Measurements from ENCODE around the gene FMNL3.

FMNL3 gene

DNA sequence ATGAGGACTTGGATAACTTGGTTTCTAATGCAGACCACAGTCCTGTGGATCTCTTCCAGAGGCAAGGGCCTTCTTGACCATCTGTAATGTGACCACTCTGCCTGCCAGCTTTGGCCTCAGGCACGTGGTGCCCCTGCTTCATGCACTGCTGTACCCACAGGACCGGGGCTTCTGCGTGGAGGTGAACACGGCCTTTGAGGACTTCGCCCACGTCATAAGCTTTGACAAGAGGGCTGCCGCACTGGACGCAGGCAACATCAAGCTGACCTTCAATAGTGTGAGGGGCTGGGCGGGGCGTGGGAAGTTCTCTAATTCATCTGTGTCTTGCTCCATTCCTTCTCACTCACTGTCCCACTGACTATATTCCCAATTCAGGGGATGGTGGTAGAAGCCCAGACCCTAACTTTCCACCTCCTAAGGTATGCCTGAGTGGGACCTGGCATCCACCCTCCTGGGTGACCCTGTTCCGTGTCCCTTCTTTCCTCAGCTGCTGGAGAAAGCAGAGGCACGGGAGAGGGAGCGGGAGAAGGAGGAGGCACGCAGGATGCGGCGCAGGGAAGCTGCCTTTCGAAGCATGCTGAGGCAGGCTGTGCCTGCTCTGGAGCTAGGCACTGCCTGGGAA is 65.3 kb downstream of the FMNL3 start:
- H3K27me3 ChIP-seq (ENCODE audit: control insufficient read depth in 1 of 2, insufficient read depth in 2 of 2, low read length in 2 of 2), result no peaks in the 10 kb centered on the region
- no peak overlapping the region for H3K4me3 ChIP-seq (ENCODE audit: low read length in 2 of 2)
- H3K27ac ChIP-seq (ENCODE audit: low read length), result no peak overlapping the region
- no peak overlapping the region for H3K9ac ChIP-seq (ENCODE audit: low read length in 2 of 2)
- H3K4me1 ChIP-seq (ENCODE audit: control insufficient read depth, insufficient read depth, low read length), result peaks cover 24% of the 10 kb centered on the region
- no peaks in the 10 kb centered on the region for H3K9me3 ChIP-seq (ENCODE audit: control insufficient read depth in 2 of 2, low read length in 2 of 2)
- peaks cover 17 to 52% of the 10 kb centered on the region in 2 donors for H3K36me3 ChIP-seq (ENCODE audit: control insufficient read depth in 2 of 2, insufficient read depth in 2 of 2, low read length in 2 of 2)

DNA sequence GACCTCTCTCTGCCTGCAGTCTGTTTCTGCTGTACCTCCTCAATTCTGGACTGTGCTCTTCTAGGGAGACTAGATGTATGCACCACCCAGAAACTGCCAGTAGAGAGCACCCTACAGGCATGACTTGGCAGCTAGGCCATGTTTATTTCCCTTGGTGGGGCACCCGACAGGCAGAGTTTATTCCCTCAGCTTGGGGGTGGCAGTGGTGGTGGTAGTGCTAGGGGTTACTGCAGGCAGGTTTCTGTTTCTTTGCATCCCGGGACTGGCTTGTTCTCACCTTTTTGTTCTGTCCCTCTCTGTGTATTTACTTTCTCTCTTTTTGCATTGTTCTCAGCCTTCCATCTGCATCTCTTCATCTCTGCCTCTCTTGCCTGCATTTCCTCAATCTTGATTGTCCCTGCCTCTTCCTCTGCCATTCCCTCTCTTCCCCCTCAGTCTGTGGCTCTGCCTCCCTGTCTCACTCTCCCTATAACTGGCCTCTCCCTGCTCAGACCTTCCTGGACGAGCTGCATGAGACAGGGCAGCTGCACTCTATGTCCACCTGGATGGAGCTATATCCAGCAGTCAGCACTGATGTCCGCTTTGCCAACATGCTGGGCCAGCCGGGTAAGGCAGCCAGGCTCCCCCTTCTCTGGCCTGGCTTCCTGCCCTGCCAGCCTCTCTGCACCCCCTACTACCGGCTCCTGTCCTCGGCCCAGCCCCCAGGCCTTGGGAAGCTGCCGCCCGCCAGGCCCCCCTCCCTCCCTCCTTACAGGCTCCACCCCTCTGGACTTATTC is 70.0 kb downstream of the FMNL3 start:
- H3K36me3 ChIP-seq (ENCODE audit: control insufficient read depth in 2 of 2, insufficient read depth in 2 of 2, low read length in 2 of 2), result peaks cover 7 to 38% of the 10 kb centered on the region in 2 donors
- peak overlapping the region; percentile 23 to 58 for H3K9ac ChIP-seq (ENCODE audit: low read length in 2 of 2)

DNA sequence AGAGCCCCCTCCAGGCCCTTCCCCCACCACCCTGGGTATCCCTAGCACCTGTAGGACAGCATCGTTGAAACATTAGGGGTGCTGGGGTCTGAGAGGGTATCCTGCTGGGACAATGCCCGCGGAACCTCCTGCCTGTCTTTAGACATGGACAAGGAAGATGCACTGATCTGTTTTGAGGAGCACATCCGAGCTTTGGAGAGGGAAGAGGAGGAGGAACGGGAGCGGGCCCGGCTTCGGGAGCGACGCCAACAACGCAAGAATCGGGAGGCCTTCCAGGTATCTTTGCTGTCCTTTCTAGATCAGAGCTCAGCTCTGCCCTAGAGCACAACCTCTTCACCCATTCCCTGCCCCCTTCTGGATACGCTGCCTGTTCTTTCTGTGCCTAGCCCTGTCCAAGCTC is 70.6 kb downstream of the FMNL3 start:
- H3K27ac ChIP-seq (ENCODE audit: low read length), result peak overlapping the region; percentile 62
- H3K9me3 ChIP-seq (ENCODE audit: control insufficient read depth in 2 of 2, low read length in 2 of 2), result no peaks in the 10 kb centered on the region
- peaks cover 17% of the 10 kb centered on the region for H3K4me1 ChIP-seq (ENCODE audit: control insufficient read depth, insufficient read depth, low read length)
- H3K36me3 ChIP-seq (ENCODE audit: control insufficient read depth in 2 of 2, insufficient read depth in 2 of 2, low read length in 2 of 2), result peaks cover 13 to 39% of the 10 kb centered on the region in 2 donors
- peak overlapping the region; percentile 23 to 36 for H3K9ac ChIP-seq (ENCODE audit: low read length in 2 of 2)
- H3K27me3 ChIP-seq (ENCODE audit: control insufficient read depth in 1 of 2, insufficient read depth in 2 of 2, low read length in 2 of 2), result no peaks in the 10 kb centered on the region
- peak overlapping the region; percentile 35 to 37 for H3K4me3 ChIP-seq (ENCODE audit: low read length in 2 of 2)

More for the DNA sequence above, 70.0 kb downstream of the FMNL3 start:
- Histone ChIP-seq H3K27me3 (ENCODE audit: control insufficient read depth in 1 of 2, insufficient read depth in 2 of 2, low read length in 2 of 2) (no peaks in the 10 kb centered on the region), H3K4me3 (ENCODE audit: low read length in 2 of 2) (peak overlapping the region; percentile 35 to 37), H3K27ac (ENCODE audit: low read length) (peak overlapping the region; percentile 62), H3K4me1 (ENCODE audit: control insufficient read depth, insufficient read depth, low read length) (peaks cover 17% of the 10 kb centered on the region), H3K9me3 (ENCODE audit: control insufficient read depth in 2 of 2, low read length in 2 of 2) (no peaks in the 10 kb centered on the region)

DNA sequence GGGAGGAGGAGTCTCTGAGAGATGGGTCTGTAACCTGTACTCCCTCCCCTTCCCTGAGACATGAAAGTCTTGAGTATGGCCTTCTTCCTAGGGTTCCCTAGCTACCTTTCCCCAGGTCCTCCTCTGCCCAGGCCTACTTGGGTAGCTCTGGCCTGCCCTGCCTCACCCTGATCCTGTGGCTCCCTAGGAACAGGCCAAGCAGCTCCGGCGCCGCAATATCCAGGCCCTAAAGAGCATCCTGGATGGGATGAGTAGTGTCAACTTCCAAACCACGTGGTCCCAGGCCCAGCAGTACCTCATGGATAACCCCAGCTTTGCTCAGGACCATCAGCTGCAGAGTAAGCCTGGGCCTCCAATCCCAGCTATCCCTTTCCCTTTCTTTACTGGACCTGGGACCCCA is 71.5 kb downstream of the FMNL3 start:
- Histone ChIP-seq H3K9ac (ENCODE audit: low read length in 2 of 2) (peak overlapping the region; percentile 29 to 34), H3K36me3 (ENCODE audit: control insufficient read depth in 2 of 2, insufficient read depth in 2 of 2, low read length in 2 of 2) (peaks cover 15 to 36% of the 10 kb centered on the region in 2 donors), H3K27ac (ENCODE audit: low read length) (peak overlapping the region; percentile 24), H3K9me3 (ENCODE audit: control insufficient read depth in 2 of 2, low read length in 2 of 2) (no peaks in the 10 kb centered on the region), H3K4me3 (ENCODE audit: low read length in 2 of 2) (no peak overlapping the region), H3K27me3 (ENCODE audit: control insufficient read depth in 1 of 2, insufficient read depth in 2 of 2, low read length in 2 of 2) (no peaks in the 10 kb centered on the region), H3K4me1 (ENCODE audit: control insufficient read depth, insufficient read depth, low read length) (peaks cover 17% of the 10 kb centered on the region)

DNA sequence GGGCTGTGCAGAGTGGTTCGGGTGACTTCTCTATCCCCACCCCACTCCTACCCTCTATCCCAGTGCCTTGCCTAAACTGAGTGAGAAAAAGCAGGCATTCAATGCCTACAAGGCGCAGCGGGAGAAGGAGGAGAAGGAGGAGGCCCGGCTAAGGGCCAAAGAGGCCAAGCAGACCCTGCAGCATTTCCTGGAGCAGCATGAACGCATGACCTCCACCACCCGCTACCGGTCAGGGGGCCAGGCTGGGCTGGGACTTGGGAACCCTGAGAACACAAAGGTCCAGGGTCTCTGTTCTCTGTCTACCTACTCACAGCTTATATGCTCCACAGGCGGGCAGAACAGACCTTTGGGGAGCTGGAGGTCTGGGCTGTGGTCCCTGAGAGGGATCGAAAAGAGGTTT is 72.2 kb downstream of the FMNL3 start:
- Histone ChIP-seq H3K27me3 (ENCODE audit: control insufficient read depth in 1 of 2, insufficient read depth in 2 of 2, low read length in 2 of 2) (no peaks in the 10 kb centered on the region), H3K27ac (ENCODE audit: low read length) (no peak overlapping the region), H3K9me3 (ENCODE audit: control insufficient read depth in 2 of 2, low read length in 2 of 2) (no peaks in the 10 kb centered on the region), H3K4me1 (ENCODE audit: control insufficient read depth, insufficient read depth, low read length) (peaks cover 17% of the 10 kb centered on the region), H3K9ac (ENCODE audit: low read length in 2 of 2) (no peak overlapping the region), H3K36me3 (ENCODE audit: control insufficient read depth in 2 of 2, insufficient read depth in 2 of 2, low read length in 2 of 2) (peaks cover 15 to 32% of the 10 kb centered on the region in 2 donors), H3K4me3 (ENCODE audit: low read length in 2 of 2) (no peak overlapping the region)

DNA sequence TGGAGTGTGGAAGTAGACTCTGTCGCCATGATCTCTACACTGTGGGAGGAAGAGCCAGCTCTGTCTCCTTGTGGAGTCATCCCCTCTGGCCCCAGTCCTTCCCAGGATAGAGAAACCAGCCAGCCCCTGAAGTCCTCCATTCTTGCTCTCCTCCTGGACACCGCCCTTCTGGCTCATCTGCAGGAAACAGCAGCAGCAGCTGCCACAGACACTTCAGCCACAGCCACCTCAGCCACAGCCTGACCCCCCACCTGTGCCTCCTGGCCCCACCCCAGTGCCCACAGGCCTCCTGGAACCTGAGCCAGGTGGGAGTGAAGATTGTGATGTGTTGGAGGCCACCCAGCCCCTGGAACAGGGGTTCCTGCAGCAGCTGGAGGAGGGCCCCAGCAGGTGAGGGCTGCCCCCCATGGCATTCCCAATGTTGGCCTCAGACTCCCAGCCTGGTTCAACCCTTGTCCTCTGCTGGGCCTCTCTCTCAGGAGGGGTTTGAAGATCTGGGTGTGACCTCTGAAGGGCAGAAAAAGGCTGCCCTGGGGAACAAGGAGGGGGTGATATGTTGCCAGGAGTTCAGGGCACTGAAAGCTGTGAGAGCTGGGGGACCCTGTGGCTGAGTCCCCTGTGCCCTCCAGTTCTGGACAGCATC is 73.4 kb downstream of the FMNL3 start:
- Histone ChIP-seq H3K27ac (ENCODE audit: low read length) (no peak overlapping the region), H3K9me3 (ENCODE audit: control insufficient read depth in 2 of 2, low read length in 2 of 2) (no peaks in the 10 kb centered on the region), H3K9ac (ENCODE audit: low read length in 2 of 2) (no peak overlapping the region), H3K4me1 (ENCODE audit: control insufficient read depth, insufficient read depth, low read length) (peaks cover 17% of the 10 kb centered on the region), H3K36me3 (ENCODE audit: control insufficient read depth in 2 of 2, insufficient read depth in 2 of 2, low read length in 2 of 2) (peaks cover 15 to 27% of the 10 kb centered on the region in 2 donors), H3K27me3 (ENCODE audit: control insufficient read depth in 1 of 2, insufficient read depth in 2 of 2, low read length in 2 of 2) (no peaks in the 10 kb centered on the region), H3K4me3 (ENCODE audit: low read length in 2 of 2) (no peak overlapping the region)

DNA sequence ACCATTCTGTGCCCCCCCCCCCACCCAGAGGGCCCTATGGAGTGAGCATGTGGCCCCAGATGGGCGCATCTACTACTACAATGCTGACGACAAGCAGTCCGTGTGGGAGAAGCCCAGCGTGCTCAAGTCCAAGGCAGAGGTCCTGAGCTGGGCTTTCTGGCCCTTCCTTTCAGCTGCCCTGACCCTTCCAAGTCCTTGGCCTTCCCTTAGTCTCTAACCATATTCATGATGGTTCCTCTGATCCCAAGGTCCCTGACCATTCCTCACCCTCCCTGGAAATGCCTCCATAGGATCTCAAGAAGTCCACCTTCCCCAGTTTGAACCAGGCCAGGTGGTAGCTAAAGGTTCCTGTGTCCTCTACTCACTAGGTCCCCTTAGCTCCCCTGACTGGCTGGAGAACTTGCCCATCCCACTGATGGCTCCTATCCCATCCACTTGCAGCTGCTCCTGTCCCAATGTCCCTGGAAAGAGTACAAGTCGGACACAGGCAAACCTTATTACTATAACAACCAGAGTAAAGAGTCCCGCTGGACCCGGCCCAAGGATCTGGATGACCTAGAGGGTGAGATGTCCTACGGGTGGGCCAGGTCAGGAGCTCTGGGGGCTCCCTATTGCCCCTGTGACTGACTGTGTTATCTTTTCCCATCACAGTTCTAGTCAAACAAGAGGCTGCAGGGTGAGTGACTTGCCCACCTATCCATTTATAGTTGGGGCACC is 74.1 kb downstream of the FMNL3 start:
- no peaks in the 10 kb centered on the region for H3K27me3 ChIP-seq (ENCODE audit: control insufficient read depth in 1 of 2, insufficient read depth in 2 of 2, low read length in 2 of 2)

DNA sequence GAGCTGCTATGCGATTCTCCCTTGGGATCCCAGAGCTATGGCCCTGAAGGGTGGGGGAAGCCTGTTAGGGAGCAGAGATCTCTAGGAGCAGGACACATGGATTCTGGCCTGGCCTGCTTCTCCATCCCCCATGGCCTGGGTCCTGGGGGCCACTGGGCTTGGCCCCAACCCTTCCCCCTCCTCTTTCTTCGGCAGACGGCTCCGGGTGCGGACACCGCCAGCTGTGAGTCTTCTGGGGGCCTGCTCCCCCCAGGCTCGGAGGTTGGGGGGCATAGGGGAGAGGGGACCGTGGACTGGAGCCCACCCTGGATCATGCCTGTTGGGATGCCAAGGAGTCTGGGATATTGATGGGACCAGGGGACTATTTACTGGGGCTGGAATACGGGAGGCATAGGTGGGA is 74.8 kb downstream of the FMNL3 start:
- Histone ChIP-seq H3K4me1 (ENCODE audit: control insufficient read depth, insufficient read depth, low read length) (peaks cover 11% of the 10 kb centered on the region), H3K9me3 (ENCODE audit: control insufficient read depth in 2 of 2, low read length in 2 of 2) (no peaks in the 10 kb centered on the region), H3K27ac (ENCODE audit: low read length) (no peak overlapping the region), H3K9ac (ENCODE audit: low read length in 2 of 2) (no peak overlapping the region), H3K36me3 (ENCODE audit: control insufficient read depth in 2 of 2, insufficient read depth in 2 of 2, low read length in 2 of 2) (peaks cover 13 to 25% of the 10 kb centered on the region in 2 donors), H3K27me3 (ENCODE audit: control insufficient read depth in 1 of 2, insufficient read depth in 2 of 2, low read length in 2 of 2) (no peaks in the 10 kb centered on the region), H3K4me3 (ENCODE audit: low read length in 2 of 2) (no peak overlapping the region)

More for the DNA sequence above, 74.1 kb downstream of the FMNL3 start:
- peaks cover 15 to 25% of the 10 kb centered on the region in 2 donors for H3K36me3 ChIP-seq (ENCODE audit: control insufficient read depth in 2 of 2, insufficient read depth in 2 of 2, low read length in 2 of 2)
- H3K4me3 ChIP-seq (ENCODE audit: low read length in 2 of 2), result no peak overlapping the region
- H3K4me1 ChIP-seq (ENCODE audit: control insufficient read depth, insufficient read depth, low read length), result peaks cover 17% of the 10 kb centered on the region
- H3K9ac ChIP-seq (ENCODE audit: low read length in 2 of 2), result no peak overlapping the region
- H3K27ac ChIP-seq (ENCODE audit: low read length), result no peak overlapping the region
- no peaks in the 10 kb centered on the region for H3K9me3 ChIP-seq (ENCODE audit: control insufficient read depth in 2 of 2, low read length in 2 of 2)

DNA sequence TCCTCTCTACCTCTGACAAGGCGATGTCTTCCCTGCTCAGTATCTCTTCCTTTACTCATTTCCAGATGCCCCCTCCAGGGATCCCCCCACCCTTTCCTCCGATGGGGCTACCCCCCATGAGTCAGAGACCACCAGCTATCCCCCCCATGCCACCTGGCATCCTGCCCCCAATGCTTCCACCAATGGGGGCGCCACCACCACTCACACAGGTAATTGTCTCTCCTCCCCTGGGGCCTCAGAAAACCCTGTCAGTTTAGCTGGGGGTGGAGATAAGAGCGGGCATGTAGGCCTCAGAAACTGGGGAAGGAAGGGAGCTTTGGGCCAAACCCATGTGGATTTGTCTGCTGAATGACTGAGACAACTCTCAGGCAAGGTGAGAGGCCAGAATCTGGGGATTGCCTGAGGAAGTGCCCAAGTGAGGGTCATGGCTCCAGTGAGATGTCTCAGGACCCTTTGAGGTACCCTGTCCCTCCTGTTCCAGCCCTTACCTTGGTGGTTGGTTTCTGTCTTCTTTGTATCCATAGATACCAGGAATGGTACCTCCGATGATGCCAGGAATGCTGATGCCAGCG is 75.8 kb downstream of the FMNL3 start:
- Histone ChIP-seq H3K27me3 (ENCODE audit: control insufficient read depth in 1 of 2, insufficient read depth in 2 of 2, low read length in 2 of 2) (no peaks in the 10 kb centered on the region), H3K4me1 (ENCODE audit: control insufficient read depth, insufficient read depth, low read length) (peaks cover under 1% of the 10 kb centered on the region), H3K27ac (ENCODE audit: low read length) (no peak overlapping the region), H3K9me3 (ENCODE audit: control insufficient read depth in 2 of 2, low read length in 2 of 2) (no peaks in the 10 kb centered on the region), H3K9ac (ENCODE audit: low read length in 2 of 2) (no peak overlapping the region), H3K4me3 (ENCODE audit: low read length in 2 of 2) (no peak overlapping the region), H3K36me3 (ENCODE audit: control insufficient read depth in 2 of 2, insufficient read depth in 2 of 2, low read length in 2 of 2) (peaks cover 13 to 25% of the 10 kb centered on the region in 2 donors)

DNA sequence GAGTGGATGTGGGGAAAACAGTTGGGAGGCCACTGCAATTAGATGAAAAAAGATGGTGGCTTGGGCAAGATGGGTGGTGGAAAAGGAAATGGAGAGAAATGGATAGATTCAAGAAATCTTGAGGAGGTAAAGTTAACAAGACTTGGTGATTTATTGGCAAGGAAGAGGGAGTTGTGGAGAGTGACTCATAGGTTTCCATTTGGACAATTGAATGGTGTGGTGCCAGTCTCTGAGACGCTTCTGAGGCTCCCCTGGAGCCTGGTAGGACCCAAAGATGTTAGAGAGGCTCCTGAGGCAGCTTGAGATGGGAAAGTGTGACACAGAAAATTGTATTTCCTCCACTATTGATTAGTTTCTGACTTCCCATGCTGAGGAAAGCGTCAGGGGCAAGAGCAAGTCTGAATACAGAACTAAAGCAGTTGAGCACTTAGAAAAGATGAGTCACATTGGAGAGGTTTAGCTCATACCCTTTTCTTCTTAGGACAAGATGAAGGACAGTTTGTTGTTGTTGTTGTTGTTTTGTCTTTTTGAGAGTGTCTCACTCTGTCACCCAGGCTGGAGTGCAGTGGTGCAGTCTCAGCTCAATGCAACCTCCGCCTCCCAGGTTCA is 79.3 kb downstream of the FMNL3 start:
- no peaks in the 10 kb centered on the region for H3K9me3 ChIP-seq (ENCODE audit: control insufficient read depth in 2 of 2, low read length in 2 of 2)
- no peaks in the 10 kb centered on the region for H3K27me3 ChIP-seq (ENCODE audit: control insufficient read depth in 1 of 2, insufficient read depth in 2 of 2, low read length in 2 of 2)
- H3K36me3 ChIP-seq (ENCODE audit: control insufficient read depth in 2 of 2, insufficient read depth in 2 of 2, low read length in 2 of 2), result peaks cover 10 to 12% of the 10 kb centered on the region in 2 donors
- no peak overlapping the region for H3K4me3 ChIP-seq (ENCODE audit: low read length in 2 of 2)
- no peak overlapping the region for H3K27ac ChIP-seq (ENCODE audit: low read length)
- H3K9ac ChIP-seq (ENCODE audit: low read length in 2 of 2), result no peak overlapping the region
- peaks cover 13% of the 10 kb centered on the region for H3K4me1 ChIP-seq (ENCODE audit: control insufficient read depth, insufficient read depth, low read length)
